ENCODE measurements around the gene RPTOR. TPM values are rescaled to one million over a fixed set of nuclear protein-coding genes. Genes with fewer than 3 reads are reported as not detected.

RPTOR gene
- polyA plus RNA-seq, 1 donor (not counting 4 experiments of a cell fraction or from before 2014, with no cell fraction given), result 4.0 TPM

- dilution Hi-C loops (cut with MboI; ENCODE audit: extremely low pct_ligation_motif_present, low sequenced_read_pairs), result no loop called here
- Histone ChIP-seq H3K4me3 (ENCODE audit: control insufficient read depth in 2 of 3, extremely low read depth in 1 of 3, insufficient read depth in 2 of 3, low read depth in 1 of 3, low read length in 3 of 3) (no peak overlapping the region), H2AFZ (ENCODE audit: control insufficient read depth, low read length) (no peak overlapping the region), H3K36me3 (ENCODE audit: control insufficient read depth in 2 of 2, extremely low read depth in 1 of 2, insufficient read depth in 2 of 2, low read length in 2 of 2) (peaks cover 4 to 16% of the 10 kb centered on the region in 2 experiments), H3K79me2 (ENCODE audit: control insufficient read depth, insufficient read depth, low read length) (no peaks in the 10 kb centered on the region), H3K9me1 (ENCODE audit: control insufficient read depth, extremely low read depth, insufficient read depth, low read length) (peaks cover 3% of the 10 kb centered on the region), H3K4me2 (ENCODE audit: control insufficient read depth, extremely low read depth, insufficient read depth, low read depth, low read length) (no peak overlapping the region), H3K27me3 (ENCODE audit: control insufficient read depth, extremely low read depth, insufficient read depth, low read length) (no peaks in the 10 kb centered on the region), H3K9ac (ENCODE audit: control insufficient read depth, extremely low read depth, insufficient read depth, low read length) (no peak overlapping the region), H3K27ac (ENCODE audit: control insufficient read depth, insufficient read depth, low read length) (peak overlapping the region; percentile 88), H3K9me3 (ENCODE audit: control insufficient read depth, low read depth, low read length) (no peaks in the 10 kb centered on the region), H4K20me1 (ENCODE audit: control insufficient read depth, extremely low read depth, insufficient read depth, low read length) (no peaks in the 10 kb centered on the region), H3K4me1 (ENCODE audit: control insufficient read depth, extremely low read depth, insufficient read depth, low read length) (peaks cover 30% of the 10 kb centered on the region)
- TF ChIP-seq EZH2 (IDR thresholded peaks at IDR 0.05; ENCODE audit: low read length) (no peak), CTCF (optimal IDR thresholded peaks at IDR 0.05 in 1 of 3, IDR thresholded peaks at IDR 0.05 in 1 of 3, conservative IDR thresholded peaks at IDR 0.05 in 1 of 3; ENCODE audit: extremely low read depth in 1 of 3, insufficient read depth in 2 of 3, low read length in 3 of 3) (no peak)
- FAIRE-seq, result no peak
- DNase-seq (ENCODE audit: low read depth, low spot score), result no peak
These were observed 357.7 kb downstream of the RPTOR start for GRCh38 chr17:80902197-80902962.

GRCh38 chr17:80902963-80903611 lies 358.4 kb downstream of the RPTOR start:
- no peak overlapping the region for H3K4me3 ChIP-seq (ENCODE audit: control insufficient read depth in 2 of 3, extremely low read depth in 1 of 3, insufficient read depth in 2 of 3, low read depth in 1 of 3, low read length in 3 of 3)
- H3K27ac ChIP-seq (ENCODE audit: control insufficient read depth, insufficient read depth, low read length), result no peak overlapping the region
- FAIRE-seq (no peak), DNase-seq (ENCODE audit: low read depth, low spot score) (no peak)
- H3K9ac ChIP-seq (ENCODE audit: control insufficient read depth, extremely low read depth, insufficient read depth, low read length), result no peak overlapping the region
- peaks cover 30% of the 10 kb centered on the region for H3K4me1 ChIP-seq (ENCODE audit: control insufficient read depth, extremely low read depth, insufficient read depth, low read length)
- dilution Hi-C loops (cut with MboI; ENCODE audit: extremely low pct_ligation_motif_present, low sequenced_read_pairs), result no loop called here
- H4K20me1 ChIP-seq (ENCODE audit: control insufficient read depth, extremely low read depth, insufficient read depth, low read length), result no peaks in the 10 kb centered on the region
- no peaks in the 10 kb centered on the region for H3K27me3 ChIP-seq (ENCODE audit: control insufficient read depth, extremely low read depth, insufficient read depth, low read length)
- no peaks in the 10 kb centered on the region for H3K9me3 ChIP-seq (ENCODE audit: control insufficient read depth, low read depth, low read length)
- no peak overlapping the region for H3K4me2 ChIP-seq (ENCODE audit: control insufficient read depth, extremely low read depth, insufficient read depth, low read depth, low read length)
- no peak for TF ChIP-seq EZH2 (IDR thresholded peaks at IDR 0.05; ENCODE audit: low read length)
- TF ChIP-seq CTCF (optimal IDR thresholded peaks at IDR 0.05 in 1 of 3, IDR thresholded peaks at IDR 0.05 in 1 of 3, conservative IDR thresholded peaks at IDR 0.05 in 1 of 3; ENCODE audit: extremely low read depth in 1 of 3, insufficient read depth in 2 of 3, low read length in 3 of 3), result no peak
- peaks cover 3% of the 10 kb centered on the region for H3K9me1 ChIP-seq (ENCODE audit: control insufficient read depth, extremely low read depth, insufficient read depth, low read length)
- peaks cover 6 to 16% of the 10 kb centered on the region in 2 experiments for H3K36me3 ChIP-seq (ENCODE audit: control insufficient read depth in 2 of 2, extremely low read depth in 1 of 2, insufficient read depth in 2 of 2, low read length in 2 of 2)
- no peak overlapping the region for H2AFZ ChIP-seq (ENCODE audit: control insufficient read depth, low read length)
- no peaks in the 10 kb centered on the region for H3K79me2 ChIP-seq (ENCODE audit: control insufficient read depth, insufficient read depth, low read length)

Measured in keratinocyte (primary cell).